Measurements from ENCODE around the gene BCAP29.

The BCAP29 gene

GRCh38 chr7:107584716-107585115 lies 4.7 kb downstream of the BCAP29 start:
- no peak for DNase-seq

GRCh38 chr7:107588529-107589130 lies 8.6 kb downstream of the BCAP29 start:
- no peak for DNase-seq

GRCh38 chr7:107591421-107591820 lies 11.4 kb downstream of the BCAP29 start:
- no peak for DNase-seq

- no peak for DNase-seq
Observed at GRCh38 chr7:107592361-107593024, 12.4 kb downstream of the BCAP29 start.

- DNase-seq: no peak
Observed at GRCh38 chr7:107593025-107593410, 13.0 kb downstream of the BCAP29 start.

- no peak for DNase-seq
Observed at GRCh38 chr7:107594961-107595737, 15.1 kb downstream of the BCAP29 start.

- DNase-seq: no peak
Observed at GRCh38 chr7:107596881-107597581, 17.0 kb downstream of the BCAP29 start.

GRCh38 chr7:107597582-107597916 lies 17.5 kb downstream of the BCAP29 start:
- DNase-seq: no peak

GRCh38 chr7:107597953-107598352 lies 17.9 kb downstream of the BCAP29 start:
- DNase-seq: no peak

- DNase-seq: no peak
Observed at GRCh38 chr7:107599262-107599661, 19.2 kb downstream of the BCAP29 start.

GRCh38 chr7:107600816-107601215 lies 20.8 kb downstream of the BCAP29 start:
- DNase-seq: no peak

GRCh38 chr7:107605218-107605815 lies 25.3 kb downstream of the BCAP29 start:
- no peak for DNase-seq

- DNase-seq: no peak
Observed at GRCh38 chr7:107606303-107606702, 26.3 kb downstream of the BCAP29 start.

- DNase-seq: no peak
Observed at GRCh38 chr7:107609811-107610261, 29.8 kb downstream of the BCAP29 start.

- DNase-seq: no peak
Observed at GRCh38 chr7:107610323-107610722, 30.3 kb downstream of the BCAP29 start.

GRCh38 chr7:107613439-107613838 lies 33.4 kb downstream of the BCAP29 start:
- DNase-seq: no peak

GRCh38 chr7:107613948-107614347 lies 33.9 kb downstream of the BCAP29 start:
- DNase-seq: no peak

- DNase-seq: no peak
Observed at GRCh38 chr7:107614425-107614824, 34.4 kb downstream of the BCAP29 start.

- DNase-seq: no peak
Observed at GRCh38 chr7:107615910-107616680, 36.0 kb downstream of the BCAP29 start.

- DNase-seq: no peak
Observed at GRCh38 chr7:107622429-107622828, 42.4 kb downstream of the BCAP29 start.

- no peak for DNase-seq
Observed at GRCh38 chr7:107622894-107623293, 42.8 kb downstream of the BCAP29 start.

GRCh38 chr7:107627002-107627401 lies 47.0 kb downstream of the BCAP29 start:
- no peak for DNase-seq

Measured in activated naive CD4-positive, alpha-beta T cell (primary cell).